Activated CD8-positive, alpha-beta T cell treated with anti-CD3 and anti-CD28 coated beads for 36 hours (primary cell): ENCODE measurements around the gene SLC17A2. TPM values are rescaled to one million over a fixed set of nuclear protein-coding genes. Genes with fewer than 3 reads are reported as not detected.

ENCODE experiments used
- ATAC-seq: fragments of 200-7000 bp; cut with Tn5 transposase; one replicate; pipeline ENCODE4 v1.10.0; 2021; ENCODE audit warnings: mild to moderate bottlenecking, moderate library complexity
- CTCF ChIA-PET: fragments of 350-600 bp; sonication (Branson Sonifier 250); formaldehyde crosslinking; loops from one replicate; lab custom pipeline; 2021; ENCODE audit warnings: antibody characterized with exemption; lab: Charles Lee
- POLR2A ChIA-PET: fragments of 350-600 bp; sonication (Branson Sonifier 250); formaldehyde crosslinking; loops from one replicate; lab custom pipeline; 2021; ENCODE audit warnings: antibody characterized with exemption; lab: Charles Lee
- DNase-seq: peaks from one replicate; pipeline ENCODE4 v3.0.0-alpha.2; 2020
- H3K27ac Mint-ChIP-seq: one replicate; pipeline ENCODE4 v1.8.0; 2021; ENCODE audit warnings: mild to moderate bottlenecking, mixed read lengths
- H3K27me3 Mint-ChIP-seq: one replicate; pipeline ENCODE4 v1.8.0; 2021; ENCODE audit warnings: mixed read lengths
- H3K36me3 Mint-ChIP-seq: one replicate; pipeline ENCODE4 v1.8.0; 2021; ENCODE audit warnings: low read depth, mixed read lengths
- H3K4me1 Mint-ChIP-seq: one replicate; pipeline ENCODE4 v1.8.0; 2021; ENCODE audit warnings: low read depth, mixed read lengths
- H3K4me3 Mint-ChIP-seq: one replicate; pipeline ENCODE4 v1.8.0; 2021; ENCODE audit warnings: mild to moderate bottlenecking, moderate library complexity, mixed read lengths
- H3K9me3 Mint-ChIP-seq: one replicate; pipeline ENCODE4 v1.8.0; 2021; ENCODE audit warnings: mixed read lengths
- CTCF ChIP-seq: fragments of 200-600 bp; IDR thresholded peaks from one replicate; pipeline ENCODE4 v1.8.0; 2022; ENCODE audit warnings: antibody characterized with exemption, mild to moderate bottlenecking
- intact Hi-C: fragments of 100-400 bp; cut with micrococcal nuclease; formaldehyde crosslinking; loops from one replicate; pipeline ENCODE4 v1.10.0; 2022
- total RNA-seq, 2 experiments: library from RNA; stranded (reverse); gene quantifications; one replicate each; pipeline ENCODE4 v1.2.3, GENCODE V29; 2021

Gene SLC17A2
- total RNA-seq, 2 experiments from 2014 or later: not detected

GRCh38 chr6:25889877-25890853 lies 40.3 kb downstream of the SLC17A2 start:
- H3K4me1 Mint-ChIP-seq: no peaks in the 10 kb centered on the region
- H3K4me3 Mint-ChIP-seq: no peak overlapping the region
- H3K9me3 Mint-ChIP-seq: no peaks in the 10 kb centered on the region
- no peak overlapping the region for H3K27ac Mint-ChIP-seq
- no peak for ATAC-seq
- no peak for DNase-seq
- intact Hi-C loops: loop anchor here (10.0 kb wide), 1 partner anchor 115 kb away; no protein-coding TSS in a partner anchor
- POLR2A ChIA-PET: interaction anchor here (0.6 kb wide), 1 partner anchor 67 kb away, joined by 4 read pairs; no protein-coding TSS in a partner anchor
- H3K27me3 Mint-ChIP-seq: peaks cover 3% of the 10 kb centered on the region
- H3K36me3 Mint-ChIP-seq: no peaks in the 10 kb centered on the region
- CTCF ChIA-PET: interaction anchor here (0.9 to 1.7 kb wide), 2 partner anchors 15 to 171 kb away, joined by 3 to 4 read pairs; no protein-coding TSS in a partner anchor
- TF ChIP-seq CTCF: peak; percentile 33

- ChIA-PET CTCF (no interaction called here), POLR2A (interaction anchor here (1.0 kb wide), 1 partner anchor 10 kb away, joined by 4 read pairs; no protein-coding TSS in a partner anchor)
- Mint-ChIP-seq H3K27ac (no peak overlapping the region), H3K27me3 (peaks cover 3% of the 10 kb centered on the region), H3K36me3 (no peaks in the 10 kb centered on the region), H3K4me3 (no peak overlapping the region), H3K4me1 (no peaks in the 10 kb centered on the region), H3K9me3 (no peaks in the 10 kb centered on the region)
- DNase-seq (no peak), ATAC-seq (no peak)
- intact Hi-C loops: loop anchor here (10.0 kb wide), 1 partner anchor 116 kb away; no protein-coding TSS in a partner anchor
- no peak for TF ChIP-seq CTCF
Measured at GRCh38 chr6:25888626-25889025, 41.9 kb downstream of the SLC17A2 start.

GRCh38 chr6:25886066-25886465 lies 44.4 kb downstream of the SLC17A2 start:
- Mint-ChIP-seq H3K27ac (no peak overlapping the region), H3K36me3 (no peaks in the 10 kb centered on the region), H3K4me1 (peaks cover 3% of the 10 kb centered on the region), H3K9me3 (no peaks in the 10 kb centered on the region), H3K27me3 (peaks cover 3% of the 10 kb centered on the region), H3K4me3 (no peak overlapping the region)
- DNase-seq: no peak
- intact Hi-C loops: loop anchor here (10.0 kb wide), 1 partner anchor 119 kb away; no protein-coding TSS in a partner anchor
- no peak for ATAC-seq
- CTCF ChIA-PET: interaction anchor here (1.1 to 2.0 kb wide), 3 partner anchors 21 to 106 kb away, joined by 3 to 8 read pairs (median 4); no protein-coding TSS in a partner anchor
- TF ChIP-seq CTCF: no peak
- POLR2A ChIA-PET: no interaction called here

- H3K4me1 Mint-ChIP-seq: peaks cover 3% of the 10 kb centered on the region
- ChIA-PET POLR2A (no interaction called here), CTCF (interaction anchor here (1.3 to 1.5 kb wide), 2 partner anchors 10 to 22 kb away, joined by 3 to 4 read pairs; no protein-coding TSS in a partner anchor)
- ATAC-seq (no peak), DNase-seq (no peak)
- TF ChIP-seq CTCF: no peak
- H3K27ac Mint-ChIP-seq: no peak overlapping the region
- H3K27me3 Mint-ChIP-seq: peaks cover 1% of the 10 kb centered on the region
- H3K9me3 Mint-ChIP-seq: no peaks in the 10 kb centered on the region
- H3K4me3 Mint-ChIP-seq: no peak overlapping the region
- H3K36me3 Mint-ChIP-seq: no peaks in the 10 kb centered on the region
- intact Hi-C loops: loop anchor here (10.0 kb wide), 1 partner anchor 121 kb away; no protein-coding TSS in a partner anchor
Measured at GRCh38 chr6:25883991-25884390, 46.5 kb downstream of the SLC17A2 start.
